ENCODE measurements around the gene SLC19A1.

- TF ChIP-seq POLR2A (IDR thresholded peaks at IDR 0.05) (no peak), CTCF (IDR thresholded peaks at IDR 0.05) (no peak)
These were observed 30.0 kb upstream of the SLC19A1 start for GRCh38 chr21:45572231-45572630.

All from Peyer's patch (tissue), 4 donors.